HG03095 (cell line): ENCODE data around the gene KCNJ8.
"Not testable (repeated sequence)": the region's sequence is repeated elsewhere in the genome, so short reads cannot be mapped to it uniquely, and the experiment has no call there.

Source experiments
- ATAC-seq: cut with Tn5 transposase; IDR thresholded peaks from one replicate; pipeline ENCODE4 v1.9.1; 2021; ENCODE audit warnings: moderate library complexity; ENCODE audit not compliant: unreplicated experiment

The KCNJ8 gene

DNA sequence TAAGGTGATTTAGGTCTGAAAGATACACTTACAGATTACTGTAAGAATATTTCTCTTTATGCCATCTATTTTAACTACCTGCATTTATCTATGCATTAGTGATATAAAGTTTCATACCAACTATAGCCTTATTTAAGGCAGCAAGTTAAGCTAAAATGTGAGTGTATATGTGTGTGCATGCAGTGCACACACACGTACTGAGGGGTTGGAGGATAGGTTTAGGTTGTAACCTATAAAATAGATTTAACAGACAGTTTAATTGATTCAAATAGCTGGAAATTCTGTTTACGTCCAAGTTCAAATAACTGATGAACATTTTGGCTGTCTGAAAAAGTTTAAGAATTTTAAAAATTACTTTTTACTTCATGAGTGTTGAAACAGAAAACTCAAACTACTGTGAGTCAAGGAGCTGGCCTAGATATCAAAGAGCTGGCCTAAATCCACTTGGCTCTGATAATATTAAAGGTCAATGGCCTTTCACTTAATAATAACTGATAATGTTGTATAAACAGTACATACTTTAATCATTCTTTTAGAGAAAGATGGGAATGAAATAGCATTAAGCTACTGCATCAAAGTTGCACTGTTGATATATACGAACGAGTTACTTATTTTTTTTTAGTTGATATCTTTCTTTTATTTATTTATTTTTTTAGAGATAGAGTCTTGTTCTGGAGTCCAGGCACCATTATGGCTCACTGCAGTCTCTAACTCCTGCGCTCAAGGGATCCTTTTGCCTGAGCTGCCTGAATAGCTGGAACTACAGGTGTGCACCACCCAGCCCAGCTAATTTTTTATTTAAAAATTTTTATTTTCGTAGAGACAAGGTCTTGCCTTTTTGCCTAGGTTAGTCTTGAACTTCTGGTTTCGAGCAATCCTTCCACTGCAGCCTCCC, 13.8 kb upstream of the KCNJ8 start:
- no peak for ATAC-seq

DNA sequence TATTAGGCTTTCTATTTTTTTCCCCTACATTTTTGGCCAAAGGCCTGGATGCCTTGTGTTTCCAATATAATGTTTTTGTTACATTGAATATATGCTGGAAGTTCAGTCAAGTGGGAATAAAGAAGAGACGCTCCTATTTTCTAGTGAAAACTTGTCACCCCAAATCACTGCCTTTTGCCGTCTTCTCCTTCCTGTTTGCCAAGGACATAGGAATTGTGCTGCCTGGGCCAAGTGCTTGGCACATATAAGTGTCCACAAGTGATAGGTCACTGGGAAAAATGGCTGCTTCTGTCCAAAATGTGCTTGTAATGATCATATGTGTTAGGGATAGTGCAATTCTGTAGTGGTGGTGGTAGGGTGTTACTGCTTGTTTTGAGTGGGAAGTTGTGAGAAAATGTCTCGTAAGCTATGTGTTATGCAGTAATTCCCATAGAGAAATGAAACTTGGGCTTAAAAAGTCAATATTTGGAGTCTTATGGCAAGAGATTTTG, 11.6 kb upstream of the KCNJ8 start:
- ATAC-seq, result no peak

- not testable (repeated sequence) for ATAC-seq
These were observed 8.2 kb upstream of the KCNJ8 start for GRCh38 chr12:21782723-21783122.

- no peak for ATAC-seq
These were observed 6.3 kb upstream of the KCNJ8 start for GRCh38 chr12:21780786-21781185.

DNA sequence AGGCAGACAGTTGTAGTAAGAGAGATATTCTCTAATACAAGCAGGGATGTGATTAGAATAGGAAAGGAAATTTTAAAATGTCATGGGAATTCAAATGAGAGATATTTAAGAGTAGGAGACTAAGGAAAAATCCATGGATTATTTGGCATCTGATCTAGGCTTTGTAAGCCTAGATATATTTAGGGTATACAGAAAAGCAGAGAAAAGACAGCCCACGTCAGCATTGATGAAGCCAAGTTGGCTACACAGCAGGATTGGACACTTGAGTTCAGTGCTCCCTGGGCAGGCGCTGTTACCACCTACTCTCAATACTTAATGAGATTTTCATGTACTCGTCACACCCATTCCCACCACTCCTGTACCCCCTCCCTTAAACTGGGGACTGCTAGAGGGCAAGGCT, 1.7 kb upstream of the KCNJ8 start:
- no peak for ATAC-seq

- no peak for ATAC-seq
These were observed 771 bp upstream of the KCNJ8 start for GRCh38 chr12:21775133-21775820.

- ATAC-seq, result no peak
These were observed 700 bp downstream of the KCNJ8 start for GRCh38 chr12:21773806-21774205.

- no peak for ATAC-seq
These were observed 1.2 kb downstream of the KCNJ8 start for GRCh38 chr12:21773263-21773741.

DNA sequence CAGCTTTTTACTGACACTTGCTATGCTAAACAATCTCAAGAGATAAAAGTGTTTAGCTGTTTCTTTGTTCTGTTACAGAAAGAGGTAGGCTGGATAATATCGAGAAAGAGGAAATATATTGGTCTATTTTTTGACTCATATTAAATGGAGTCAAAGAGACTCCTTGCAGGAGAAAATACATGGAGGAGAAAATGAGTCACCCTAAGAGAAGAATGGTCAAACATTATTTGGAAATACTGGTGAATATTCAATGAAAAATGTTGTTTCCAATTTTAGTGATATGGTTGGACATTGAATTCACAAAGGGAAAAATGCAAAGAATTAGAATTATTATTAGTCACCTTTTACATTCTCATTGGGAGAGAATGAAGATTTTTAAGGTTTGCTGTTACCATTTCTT, 3.2 kb downstream of the KCNJ8 start:
- ATAC-seq, result no peak

GRCh38 chr12:21769307-21769706, 5.2 kb downstream of the KCNJ8 start:
- no peak for ATAC-seq

- ATAC-seq, result no peak
These were observed 8.1 kb downstream of the KCNJ8 start for GRCh38 chr12:21766403-21766802.

DNA sequence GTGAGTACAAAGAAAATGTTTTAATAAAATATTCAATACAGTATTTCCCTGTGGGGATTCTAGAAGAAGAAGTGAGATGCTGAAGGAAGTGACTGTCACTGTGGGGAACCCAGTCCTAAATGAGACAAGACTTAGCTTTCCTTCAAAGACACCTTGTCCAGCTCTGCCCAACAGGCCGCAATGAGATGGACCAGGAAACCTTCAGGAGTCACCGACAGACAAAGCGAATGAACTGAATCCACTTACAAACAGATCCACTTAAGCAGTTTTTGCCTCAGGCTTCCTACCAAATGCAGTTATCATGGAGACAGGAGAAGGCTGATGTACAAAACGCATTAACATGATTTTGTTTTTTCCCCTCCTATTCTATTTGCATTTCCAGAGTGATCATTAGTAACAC, 9.6 kb downstream of the KCNJ8 start:
- no peak for ATAC-seq

DNA sequence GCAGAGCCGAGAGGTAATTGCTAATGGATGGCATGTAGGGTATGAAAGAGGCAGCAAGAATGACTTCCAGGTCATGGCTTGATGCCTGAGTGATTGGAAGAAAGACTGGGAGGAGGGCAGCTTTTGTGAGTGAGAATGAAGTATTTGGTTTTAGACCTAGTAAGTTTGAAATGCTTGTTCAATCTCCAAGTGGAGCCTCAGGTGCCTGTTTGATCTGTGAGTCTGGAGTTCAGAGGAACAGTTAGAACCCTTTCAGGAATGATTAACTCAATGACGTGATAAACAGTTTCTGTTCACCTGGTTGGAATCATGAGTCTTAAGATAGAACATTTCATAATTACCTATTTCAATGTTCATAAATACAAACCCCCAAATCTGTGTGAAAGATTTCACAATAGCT, 10.4 kb downstream of the KCNJ8 start:
- no peak for ATAC-seq

DNA sequence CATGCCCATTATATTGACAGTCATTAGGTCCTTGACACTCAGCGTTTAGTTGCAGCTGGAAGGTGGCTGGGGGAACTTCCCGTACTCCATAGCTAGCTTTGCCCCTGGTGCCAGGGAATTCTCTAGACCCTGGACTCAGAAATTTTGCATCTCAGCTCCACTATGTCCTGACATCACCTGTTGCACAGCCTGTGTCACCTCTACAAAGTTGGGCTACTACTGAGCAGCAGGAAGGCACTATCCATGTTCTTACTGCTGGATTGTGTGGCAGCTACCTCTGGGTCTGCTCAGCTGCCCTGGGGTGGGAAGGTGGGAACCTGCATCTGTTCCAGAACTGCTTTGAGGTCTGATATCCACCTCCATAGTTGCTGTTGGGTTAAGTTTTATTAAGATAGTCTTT, 11.0 kb downstream of the KCNJ8 start:
- ATAC-seq, result no peak

GRCh38 chr12:21759737-21760136, 14.8 kb downstream of the KCNJ8 start:
- ATAC-seq, result no peak

GRCh38 chr12:21757735-21758134, 16.8 kb downstream of the KCNJ8 start:
- no peak for ATAC-seq

GRCh38 chr12:21756699-21757098, 17.8 kb downstream of the KCNJ8 start:
- no peak for ATAC-seq

GRCh38 chr12:21751517-21751916, 23.0 kb downstream of the KCNJ8 start:
- ATAC-seq, result no peak

GRCh38 chr12:21745258-21745657, 29.2 kb downstream of the KCNJ8 start:
- ATAC-seq, result no peak

GRCh38 chr12:21731144-21731543, 43.4 kb downstream of the KCNJ8 start:
- no peak for ATAC-seq

GRCh38 chr12:21725731-21726130, 48.8 kb downstream of the KCNJ8 start:
- ATAC-seq, result no peak
